Ishikawa (cell line): ENCODE data around the gene CERS6.

Experiments used
- RAD21 ChIP-seq: IDR thresholded peaks from 2 replicates; pipeline ENCODE4 v1.6.1; 2012; ENCODE audit warnings: low read depth
- TF ChIP-seq, protein P1 (sequence below): IDR thresholded peaks from 2 replicates; pipeline ENCODE4 v1.6.1; 2012; ENCODE audit warnings: low read depth, mild to moderate bottlenecking

DNA sequence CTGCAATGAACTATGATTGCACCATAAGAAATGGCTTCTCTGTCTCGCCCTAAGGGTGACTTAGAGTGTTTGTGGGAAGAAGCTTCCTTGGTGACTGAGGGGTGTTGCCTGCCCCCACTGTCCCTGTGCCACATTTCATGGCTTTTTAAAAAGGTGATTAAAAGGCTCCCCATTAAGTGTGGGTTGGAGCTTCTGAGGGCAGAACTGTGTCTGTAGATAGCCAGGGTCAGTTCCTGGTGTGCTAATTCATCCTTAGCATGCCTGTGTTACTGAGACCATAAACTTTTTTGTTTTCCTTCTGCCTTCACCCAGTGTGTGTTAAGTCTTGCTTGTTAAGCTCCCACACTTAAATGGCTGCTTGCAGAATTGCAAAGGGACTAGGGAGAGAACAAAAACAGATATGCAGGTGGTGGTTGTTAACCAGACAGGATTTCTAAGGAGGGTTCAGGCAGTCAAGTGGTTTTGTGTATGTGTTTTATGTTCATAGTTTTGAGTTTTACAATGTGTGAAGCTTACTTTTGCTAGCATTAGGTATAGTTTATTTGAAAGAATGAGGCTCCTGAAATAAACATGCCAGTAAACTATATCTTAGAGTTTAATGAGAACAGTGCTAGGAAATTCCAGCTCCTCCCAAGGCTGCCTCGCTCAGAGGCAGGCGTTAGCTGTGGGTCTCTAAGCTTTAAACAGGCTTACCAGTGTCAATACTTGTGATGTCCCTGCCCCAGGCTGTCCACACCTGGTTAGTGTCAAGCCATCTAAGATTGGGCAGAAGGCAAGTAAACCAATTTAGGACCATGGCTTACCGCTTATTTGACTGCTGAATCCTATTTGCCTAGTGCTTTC, 14.5 kb downstream of the CERS6 start:
- TF ChIP-seq, protein P1, sequence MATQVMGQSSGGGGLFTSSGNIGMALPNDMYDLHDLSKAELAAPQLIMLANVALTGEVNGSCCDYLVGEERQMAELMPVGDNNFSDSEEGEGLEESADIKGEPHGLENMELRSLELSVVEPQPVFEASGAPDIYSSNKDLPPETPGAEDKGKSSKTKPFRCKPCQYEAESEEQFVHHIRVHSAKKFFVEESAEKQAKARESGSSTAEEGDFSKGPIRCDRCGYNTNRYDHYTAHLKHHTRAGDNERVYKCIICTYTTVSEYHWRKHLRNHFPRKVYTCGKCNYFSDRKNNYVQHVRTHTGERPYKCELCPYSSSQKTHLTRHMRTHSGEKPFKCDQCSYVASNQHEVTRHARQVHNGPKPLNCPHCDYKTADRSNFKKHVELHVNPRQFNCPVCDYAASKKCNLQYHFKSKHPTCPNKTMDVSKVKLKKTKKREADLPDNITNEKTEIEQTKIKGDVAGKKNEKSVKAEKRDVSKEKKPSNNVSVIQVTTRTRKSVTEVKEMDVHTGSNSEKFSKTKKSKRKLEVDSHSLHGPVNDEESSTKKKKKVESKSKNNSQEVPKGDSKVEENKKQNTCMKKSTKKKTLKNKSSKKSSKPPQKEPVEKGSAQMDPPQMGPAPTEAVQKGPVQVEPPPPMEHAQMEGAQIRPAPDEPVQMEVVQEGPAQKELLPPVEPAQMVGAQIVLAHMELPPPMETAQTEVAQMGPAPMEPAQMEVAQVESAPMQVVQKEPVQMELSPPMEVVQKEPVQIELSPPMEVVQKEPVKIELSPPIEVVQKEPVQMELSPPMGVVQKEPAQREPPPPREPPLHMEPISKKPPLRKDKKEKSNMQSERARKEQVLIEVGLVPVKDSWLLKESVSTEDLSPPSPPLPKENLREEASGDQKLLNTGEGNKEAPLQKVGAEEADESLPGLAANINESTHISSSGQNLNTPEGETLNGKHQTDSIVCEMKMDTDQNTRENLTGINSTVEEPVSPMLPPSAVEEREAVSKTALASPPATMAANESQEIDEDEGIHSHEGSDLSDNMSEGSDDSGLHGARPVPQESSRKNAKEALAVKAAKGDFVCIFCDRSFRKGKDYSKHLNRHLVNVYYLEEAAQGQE: no peak
- TF ChIP-seq RAD21: no peak
